Lung (tissue), 12 donors: ENCODE results near the gene DLG2. TPM values are rescaled to one million over a fixed set of nuclear protein-coding genes. Genes with fewer than 3 reads are reported as not detected.

Source experiments
- ATAC-seq: fragments of 200-7000 bp; cut with Tn5 transposase; one replicate; pipeline ENCODE4 v1.9.1; 2020; ENCODE audit warnings: moderate number of reproducible peaks; ENCODE audit not compliant: insufficient read depth, low FRiP score
- DNase-seq, 3 donors: peaks; one replicate each; pipeline ENCODE4 v3.0.0-alpha.2; 2013 to 2017
- H3K27ac ChIP-seq, 2 donors: one replicate each; pipeline ENCODE4 v1.5.1; 2013; ENCODE audit warnings: mild to moderate bottlenecking in 2 of 2, moderate library complexity in 2 of 2, control low read depth in 1 of 2, inconsistent platforms in 1 of 2, low read depth in 1 of 2, low read length in 1 of 2
- H3K27me3 ChIP-seq, 3 donors: one replicate each; pipeline ENCODE4 v1.5.1; 2013; ENCODE audit warnings: low read length in 2 of 3; ENCODE audit not compliant: control insufficient read depth in 3 of 3, insufficient read depth in 3 of 3
- H3K36me3 ChIP-seq, 4 donors: one replicate each; pipeline ENCODE4 v1.5.1; 2013; ENCODE audit warnings: low read length in 4 of 4, mild to moderate bottlenecking in 1 of 4, moderate library complexity in 1 of 4; ENCODE audit not compliant: control insufficient read depth in 4 of 4, insufficient read depth in 4 of 4
- H3K4me1 ChIP-seq, 5 donors: one replicate each; pipeline ENCODE4 v1.5.1; 2013; ENCODE audit warnings: low read length in 5 of 5, mild to moderate bottlenecking in 2 of 5, moderate library complexity in 1 of 5; ENCODE audit not compliant: control insufficient read depth in 5 of 5, insufficient read depth in 5 of 5
- H3K4me3 ChIP-seq: one replicate; pipeline ENCODE4 v1.5.1; 2013; ENCODE audit warnings: mild to moderate bottlenecking, control low read depth, moderate library complexity
- H3K9ac ChIP-seq, 2 donors: one replicate each; pipeline ENCODE4 v1.5.1; 2013; ENCODE audit warnings: low read length in 2 of 2, control low read depth in 1 of 2; ENCODE audit not compliant: insufficient read depth in 1 of 2
- H3K9me3 ChIP-seq, 4 donors: one replicate each; pipeline ENCODE4 v1.5.1; 2013; ENCODE audit warnings: low read length in 3 of 4, mild to moderate bottlenecking in 1 of 4, moderate library complexity in 1 of 4; ENCODE audit not compliant: control insufficient read depth in 4 of 4, insufficient read depth in 3 of 4
- WGBS, 2 donors: extraction: QIAGEN DNeasy Blood & Tissue Kit; methylation state at CpG; one replicate each; pipeline ENCODE4 v1.1.7; 2013; 5-methylcytosine and 5-hydroxymethylcytosine counted together
- polyA plus RNA-seq, 2 donors: library from polyadenylated mRNA; stranded (reverse); fragments of 200-250 nt; gene quantifications; one replicate each; pipeline ENCODE4 v1.2.1, GENCODE V29; 2013
- total RNA-seq, 2 donors: library from RNA; depleted of rRNA in 1 of 2; stranded (reverse); fragments of >200 nt in 1 of 2; gene quantifications; one replicate each; pipeline ENCODE4 v1.2.1, GENCODE V29; 2014 to 2021
- TF ChIP-seq, protein P1 (sequence below): IDR thresholded peaks from 2 replicates; pipeline ENCODE4 v1.5.1; 2012; ENCODE audit warnings: mild to moderate bottlenecking; ENCODE audit errors: control extremely low read depth, extremely low read depth
- donor health status: control.
- donor health status: control.
- donor health status: Bipolar disorder and iron deficiency.
- donor health status: healthy.
- donor health status: DM: yes; HTN: yes; CAD: no.

DLG2 gene
- total and polyA plus RNA-seq, 4 donors: 0.32 to 24.1 (median 5.4) TPM

DNA sequence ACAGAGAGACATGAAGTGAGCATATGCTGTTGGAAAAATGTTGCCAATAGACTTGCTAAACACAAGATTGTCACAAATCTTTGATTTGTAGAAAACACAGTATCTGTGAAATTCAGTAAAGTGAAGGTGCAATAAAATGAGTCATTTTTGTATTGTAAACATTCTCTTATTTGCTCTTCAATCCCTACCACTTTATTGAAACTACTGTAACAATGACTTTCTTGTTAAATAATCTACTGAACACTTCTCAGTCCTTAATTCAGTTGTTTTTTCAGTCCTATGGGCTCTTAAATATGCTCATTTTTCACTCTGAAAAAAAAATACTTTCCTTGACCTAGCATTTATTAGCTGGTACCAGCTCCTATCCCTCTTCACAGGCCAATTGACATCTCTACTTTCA lies 531.9 kb downstream of the DLG2 start:
- H3K27ac ChIP-seq: no peak overlapping the region
- TF ChIP-seq, protein P1, sequence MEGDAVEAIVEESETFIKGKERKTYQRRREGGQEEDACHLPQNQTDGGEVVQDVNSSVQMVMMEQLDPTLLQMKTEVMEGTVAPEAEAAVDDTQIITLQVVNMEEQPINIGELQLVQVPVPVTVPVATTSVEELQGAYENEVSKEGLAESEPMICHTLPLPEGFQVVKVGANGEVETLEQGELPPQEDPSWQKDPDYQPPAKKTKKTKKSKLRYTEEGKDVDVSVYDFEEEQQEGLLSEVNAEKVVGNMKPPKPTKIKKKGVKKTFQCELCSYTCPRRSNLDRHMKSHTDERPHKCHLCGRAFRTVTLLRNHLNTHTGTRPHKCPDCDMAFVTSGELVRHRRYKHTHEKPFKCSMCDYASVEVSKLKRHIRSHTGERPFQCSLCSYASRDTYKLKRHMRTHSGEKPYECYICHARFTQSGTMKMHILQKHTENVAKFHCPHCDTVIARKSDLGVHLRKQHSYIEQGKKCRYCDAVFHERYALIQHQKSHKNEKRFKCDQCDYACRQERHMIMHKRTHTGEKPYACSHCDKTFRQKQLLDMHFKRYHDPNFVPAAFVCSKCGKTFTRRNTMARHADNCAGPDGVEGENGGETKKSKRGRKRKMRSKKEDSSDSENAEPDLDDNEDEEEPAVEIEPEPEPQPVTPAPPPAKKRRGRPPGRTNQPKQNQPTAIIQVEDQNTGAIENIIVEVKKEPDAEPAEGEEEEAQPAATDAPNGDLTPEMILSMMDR: no peak
- no peaks in the 10 kb centered on the region for H3K36me3 ChIP-seq
- no peaks in the 10 kb centered on the region for H3K9me3 ChIP-seq
- H3K27me3 ChIP-seq: no peaks in the 10 kb centered on the region
- H3K4me3 ChIP-seq: no peak overlapping the region
- H3K4me1 ChIP-seq: peaks cover 0 to 5% (median 0%) of the 10 kb centered on the region in 5 donors
- ATAC-seq: no peak
- DNase-seq: no peak
- H3K9ac ChIP-seq: no peak overlapping the region

DNA sequence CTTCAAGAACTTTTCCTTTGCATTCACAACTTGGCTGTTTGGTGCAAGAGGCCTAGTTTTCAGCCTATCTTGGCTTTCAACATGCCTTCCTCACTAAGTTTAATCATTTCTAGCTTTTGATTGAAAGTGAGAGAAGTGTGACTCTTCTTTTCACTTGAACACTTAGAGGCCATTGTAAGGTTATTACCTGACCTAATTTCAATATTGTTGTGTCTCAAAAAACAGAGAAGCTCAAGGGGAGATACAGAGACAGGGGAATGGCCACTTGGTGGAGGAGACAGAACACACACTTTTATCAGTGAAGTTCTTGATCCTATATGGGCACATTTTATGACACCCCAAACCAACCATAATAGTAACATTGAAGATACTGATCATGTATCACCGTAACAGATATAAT lies 532.3 kb downstream of the DLG2 start:
- no peaks in the 10 kb centered on the region for H3K9me3 ChIP-seq
- H3K36me3 ChIP-seq: no peaks in the 10 kb centered on the region
- DNase-seq (no peak), ATAC-seq (no peak)
- TF ChIP-seq, protein P1: no peak
- H3K4me1 ChIP-seq: peaks cover 0 to 5% (median 0%) of the 10 kb centered on the region in 5 donors
- H3K27me3 ChIP-seq: no peaks in the 10 kb centered on the region
- no peak overlapping the region for H3K4me3 ChIP-seq
- no peak overlapping the region for H3K27ac ChIP-seq
- WGBS, 2 donors: 79 to 93% methylated on average over 1 of the region's 1 CpG
- no peak overlapping the region for H3K9ac ChIP-seq

DNA sequence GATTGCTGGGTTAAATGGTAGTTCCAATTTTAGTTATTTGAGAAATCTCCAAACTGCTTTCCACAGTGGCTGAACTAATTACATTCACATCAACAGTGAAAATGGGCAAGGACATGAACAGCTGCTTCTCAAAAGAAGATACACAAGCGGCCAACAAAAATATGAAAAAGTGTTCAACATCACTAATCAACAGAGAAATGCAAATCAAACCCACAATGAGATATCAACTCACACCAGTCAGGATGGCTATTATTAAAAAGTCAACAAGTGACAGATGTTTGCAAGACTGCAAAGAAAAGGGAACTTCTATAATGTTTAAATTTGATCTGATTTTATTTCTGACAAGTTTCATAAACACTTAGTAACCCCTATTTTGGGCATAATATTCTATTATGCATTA lies 537.5 kb downstream of the DLG2 start:
- 87 to 91% methylated on average over 1 of the region's 1 CpG for WGBS, 2 donors
- Histone ChIP-seq H3K9ac (no peak overlapping the region), H3K27me3 (no peaks in the 10 kb centered on the region), H3K4me1 (no peaks in the 10 kb centered on the region), H3K9me3 (no peaks in the 10 kb centered on the region), H3K27ac (no peak overlapping the region), H3K36me3 (no peaks in the 10 kb centered on the region), H3K4me3 (no peak overlapping the region)
- TF ChIP-seq, protein P1: no peak
- DNase-seq (no peak), ATAC-seq (no peak)

DNA sequence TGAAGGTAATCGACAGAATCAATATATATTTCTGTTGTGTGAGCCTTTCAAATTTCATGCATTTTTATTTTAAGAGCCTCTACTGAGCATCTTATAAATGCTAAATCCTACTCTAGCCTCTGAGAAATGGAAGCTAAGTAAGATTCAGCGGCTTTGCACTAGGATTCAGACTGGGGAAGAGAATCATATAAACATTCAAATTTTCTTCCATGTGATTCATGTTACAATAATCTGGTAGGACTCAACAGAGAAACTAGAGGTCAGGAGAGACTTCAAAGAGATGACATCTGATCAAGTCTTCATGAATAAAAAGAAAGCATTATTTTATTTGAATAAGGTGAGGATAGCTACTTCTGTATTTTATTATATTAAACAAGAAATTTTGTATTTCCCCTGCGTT lies 538.9 kb downstream of the DLG2 start:
- Histone ChIP-seq H3K4me3 (no peak overlapping the region), H3K27ac (no peak overlapping the region), H3K27me3 (no peaks in the 10 kb centered on the region), H3K4me1 (no peaks in the 10 kb centered on the region), H3K9me3 (no peaks in the 10 kb centered on the region), H3K36me3 (no peaks in the 10 kb centered on the region), H3K9ac (no peak overlapping the region)
- ATAC-seq (no peak), DNase-seq (no peak)
- WGBS, 2 donors: 65 to 90% methylated on average over 3 of the region's 3 CpGs
- TF ChIP-seq, protein P1: no peak
